Measurements from ENCODE around the gene SCYGR8.

SCYGR8 gene

DNA sequence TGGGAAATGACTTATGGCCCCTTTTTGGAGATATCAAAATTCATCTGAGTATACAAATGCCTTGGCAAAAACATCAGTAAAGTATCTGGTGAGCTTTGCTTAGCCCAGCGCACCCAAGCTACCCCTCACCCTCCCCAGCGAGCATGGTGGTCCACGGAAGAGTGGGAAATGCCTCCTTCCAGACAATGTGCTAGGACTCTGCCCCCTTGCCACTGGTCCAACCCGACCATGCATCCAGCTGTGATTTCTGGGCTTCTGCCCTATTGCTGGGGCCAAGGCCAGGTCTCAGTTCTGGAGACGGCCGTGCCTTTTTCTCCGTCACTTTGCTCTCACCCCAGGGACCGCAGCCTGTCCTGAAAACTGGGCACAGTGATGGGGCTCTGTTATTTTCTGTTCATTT is 36.1 kb downstream of the SCYGR8 start:
- no peak for ATAC-seq (ENCODE audit: low read depth)

GRCh38 chr2:227782804-227783203 is 37.1 kb downstream of the SCYGR8 start:
- no peak for ATAC-seq (ENCODE audit: low read depth)
- DNase-seq (ENCODE audit: low spot score) = no peak
- H3K36me3 ChIP-seq (ENCODE audit: low read depth) = no peaks in the 10 kb centered on the region
- H3K9me3 ChIP-seq (ENCODE audit: severe bottlenecking) = no peaks in the 10 kb centered on the region
- H3K4me1 ChIP-seq (ENCODE audit: insufficient read depth, poor library complexity, severe bottlenecking) = no peaks in the 10 kb centered on the region
- TF ChIP-seq, protein P1, sequence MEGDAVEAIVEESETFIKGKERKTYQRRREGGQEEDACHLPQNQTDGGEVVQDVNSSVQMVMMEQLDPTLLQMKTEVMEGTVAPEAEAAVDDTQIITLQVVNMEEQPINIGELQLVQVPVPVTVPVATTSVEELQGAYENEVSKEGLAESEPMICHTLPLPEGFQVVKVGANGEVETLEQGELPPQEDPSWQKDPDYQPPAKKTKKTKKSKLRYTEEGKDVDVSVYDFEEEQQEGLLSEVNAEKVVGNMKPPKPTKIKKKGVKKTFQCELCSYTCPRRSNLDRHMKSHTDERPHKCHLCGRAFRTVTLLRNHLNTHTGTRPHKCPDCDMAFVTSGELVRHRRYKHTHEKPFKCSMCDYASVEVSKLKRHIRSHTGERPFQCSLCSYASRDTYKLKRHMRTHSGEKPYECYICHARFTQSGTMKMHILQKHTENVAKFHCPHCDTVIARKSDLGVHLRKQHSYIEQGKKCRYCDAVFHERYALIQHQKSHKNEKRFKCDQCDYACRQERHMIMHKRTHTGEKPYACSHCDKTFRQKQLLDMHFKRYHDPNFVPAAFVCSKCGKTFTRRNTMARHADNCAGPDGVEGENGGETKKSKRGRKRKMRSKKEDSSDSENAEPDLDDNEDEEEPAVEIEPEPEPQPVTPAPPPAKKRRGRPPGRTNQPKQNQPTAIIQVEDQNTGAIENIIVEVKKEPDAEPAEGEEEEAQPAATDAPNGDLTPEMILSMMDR (IDR thresholded peaks at IDR 0.05; ENCODE audit: poor library complexity, severe bottlenecking) = no peak
- H3K27ac ChIP-seq (ENCODE audit: poor library complexity, severe bottlenecking) = no peak overlapping the region
- no peaks in the 10 kb centered on the region for H3K27me3 ChIP-seq (ENCODE audit: insufficient read depth, poor library complexity, severe bottlenecking)
- no peak overlapping the region for H3K4me3 ChIP-seq (ENCODE audit: severe bottlenecking)

More for the DNA sequence above, 36.1 kb downstream of the SCYGR8 start:
- TF ChIP-seq, protein P1 (IDR thresholded peaks at IDR 0.05; ENCODE audit: poor library complexity, severe bottlenecking) = no peak
- H3K36me3 ChIP-seq (ENCODE audit: low read depth) = no peaks in the 10 kb centered on the region
- no peaks in the 10 kb centered on the region for H3K27me3 ChIP-seq (ENCODE audit: insufficient read depth, poor library complexity, severe bottlenecking)
- no peaks in the 10 kb centered on the region for H3K4me1 ChIP-seq (ENCODE audit: insufficient read depth, poor library complexity, severe bottlenecking)
- H3K27ac ChIP-seq (ENCODE audit: poor library complexity, severe bottlenecking) = no peak overlapping the region
- DNase-seq (ENCODE audit: low spot score) = no peak
- no peaks in the 10 kb centered on the region for H3K9me3 ChIP-seq (ENCODE audit: severe bottlenecking)
- H3K4me3 ChIP-seq (ENCODE audit: severe bottlenecking) = no peak overlapping the region

DNA sequence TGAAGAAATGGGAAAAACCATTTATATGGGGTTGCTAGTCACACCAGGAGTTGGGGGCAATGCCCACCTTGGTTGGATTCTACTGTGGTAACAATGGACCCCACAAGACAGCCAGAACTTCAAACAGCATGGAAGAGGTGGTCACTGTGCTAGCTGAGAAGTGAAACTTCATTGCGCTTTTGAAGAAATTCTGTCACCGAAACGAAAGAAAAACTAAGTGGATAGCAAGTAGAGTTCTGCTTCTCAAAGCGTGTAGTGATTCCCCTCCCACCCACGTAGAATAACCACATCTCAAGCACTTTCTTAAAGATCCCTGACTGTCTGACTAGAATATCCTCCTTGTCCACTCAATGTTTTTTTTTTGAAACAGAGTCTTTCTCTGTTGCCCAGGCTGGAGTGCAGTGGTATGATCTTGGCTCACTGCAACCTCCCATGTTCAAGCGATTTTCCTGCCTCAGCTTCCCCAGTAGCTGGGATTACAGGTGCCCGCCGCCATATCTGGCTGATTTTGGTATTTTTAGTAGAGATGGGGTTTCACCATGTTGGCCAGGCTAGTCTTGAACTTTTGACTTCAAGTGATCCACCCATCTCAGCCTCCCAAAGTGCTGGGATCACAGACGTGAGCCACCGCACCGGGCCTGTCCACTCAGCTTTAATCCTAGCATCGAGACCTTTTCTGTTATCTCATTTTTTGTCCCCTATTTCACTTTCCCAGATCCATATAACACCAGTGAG is 37.9 kb downstream of the SCYGR8 start:
- no peak for ATAC-seq (ENCODE audit: low read depth)
- H3K9me3 ChIP-seq (ENCODE audit: severe bottlenecking) = no peaks in the 10 kb centered on the region
- TF ChIP-seq, protein P1 (IDR thresholded peaks at IDR 0.05; ENCODE audit: poor library complexity, severe bottlenecking) = no peak
- H3K36me3 ChIP-seq (ENCODE audit: low read depth) = no peaks in the 10 kb centered on the region
- H3K27ac ChIP-seq (ENCODE audit: poor library complexity, severe bottlenecking) = no peak overlapping the region
- no peak overlapping the region for H3K4me3 ChIP-seq (ENCODE audit: severe bottlenecking)
- no peaks in the 10 kb centered on the region for H3K27me3 ChIP-seq (ENCODE audit: insufficient read depth, poor library complexity, severe bottlenecking)
- no peak for DNase-seq (ENCODE audit: low spot score)
- no peaks in the 10 kb centered on the region for H3K4me1 ChIP-seq (ENCODE audit: insufficient read depth, poor library complexity, severe bottlenecking)

DNA sequence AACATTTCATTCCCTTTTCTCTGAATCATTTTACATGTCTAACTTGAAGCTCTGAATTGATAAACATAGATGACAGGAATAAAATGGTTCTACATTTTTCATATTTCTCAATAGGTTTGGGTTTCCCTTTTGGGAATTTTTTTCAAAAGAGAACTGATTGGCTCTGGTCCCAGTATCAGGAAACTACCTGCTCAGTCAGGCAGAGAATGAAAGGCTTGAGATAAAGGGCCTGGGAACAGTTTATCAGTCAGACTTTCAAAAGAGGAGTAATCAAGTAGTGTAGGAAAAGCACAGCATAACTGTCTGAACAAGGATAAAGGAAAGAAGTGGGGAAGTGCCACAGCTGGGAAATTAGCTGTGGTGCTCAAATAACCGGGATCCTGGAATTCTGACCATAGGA is 39.6 kb downstream of the SCYGR8 start:
- H3K4me1 ChIP-seq (ENCODE audit: insufficient read depth, poor library complexity, severe bottlenecking) = no peaks in the 10 kb centered on the region
- ATAC-seq (ENCODE audit: low read depth) (no peak), DNase-seq (ENCODE audit: low spot score) (no peak)
- no peak overlapping the region for H3K27ac ChIP-seq (ENCODE audit: poor library complexity, severe bottlenecking)
- no peaks in the 10 kb centered on the region for H3K36me3 ChIP-seq (ENCODE audit: low read depth)
- H3K4me3 ChIP-seq (ENCODE audit: severe bottlenecking) = no peak overlapping the region
- TF ChIP-seq, protein P1 (IDR thresholded peaks at IDR 0.05; ENCODE audit: poor library complexity, severe bottlenecking) = no peak
- no peaks in the 10 kb centered on the region for H3K9me3 ChIP-seq (ENCODE audit: severe bottlenecking)
- no peaks in the 10 kb centered on the region for H3K27me3 ChIP-seq (ENCODE audit: insufficient read depth, poor library complexity, severe bottlenecking)

DNA sequence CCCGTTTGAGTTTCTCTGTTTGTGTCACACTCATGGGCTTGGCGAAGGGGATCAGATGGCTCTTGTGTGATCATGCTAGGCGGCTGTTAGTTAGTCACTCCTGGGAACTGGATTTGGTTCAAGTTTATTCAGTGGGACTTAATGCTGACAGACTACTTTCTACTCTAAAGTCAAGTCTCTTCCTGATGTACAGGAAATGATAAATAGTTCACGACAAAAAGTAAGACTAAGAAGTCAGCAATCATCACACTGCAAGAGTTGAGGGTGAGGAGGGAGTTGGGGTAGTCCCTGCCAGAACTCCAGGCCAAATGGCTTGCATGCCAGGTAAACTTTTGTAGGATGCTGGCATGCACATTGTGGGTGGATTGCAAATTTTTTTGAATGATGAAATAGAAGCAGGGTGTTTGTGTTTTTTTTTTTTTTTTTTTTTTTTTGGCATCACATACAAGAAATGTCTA is 42.9 kb downstream of the SCYGR8 start:
- Histone ChIP-seq H3K27me3 (ENCODE audit: insufficient read depth, poor library complexity, severe bottlenecking) (no peaks in the 10 kb centered on the region), H3K4me3 (ENCODE audit: severe bottlenecking) (no peak overlapping the region), H3K36me3 (ENCODE audit: low read depth) (no peaks in the 10 kb centered on the region), H3K27ac (ENCODE audit: poor library complexity, severe bottlenecking) (no peak overlapping the region), H3K9me3 (ENCODE audit: severe bottlenecking) (no peaks in the 10 kb centered on the region), H3K4me1 (ENCODE audit: insufficient read depth, poor library complexity, severe bottlenecking) (no peaks in the 10 kb centered on the region)
- DNase-seq (ENCODE audit: low spot score) = no peak
- TF ChIP-seq, protein P1 (IDR thresholded peaks at IDR 0.05; ENCODE audit: poor library complexity, severe bottlenecking) = no peak
- ATAC-seq (ENCODE audit: low read depth) = no peak

All from RWPE2 (cell line).